ENCODE measurements around the gene POLR2B. TPM values are rescaled to one million over a fixed set of nuclear protein-coding genes. Genes with fewer than 3 reads are reported as not detected.
A peak's percentile ranks its signal among the peaks of the same experiment; 100 is the strongest.
"Not testable (repeated sequence)": the region's sequence is repeated elsewhere in the genome, so short reads cannot be mapped to it uniquely, and the experiment has no call there.

Gene POLR2B
- total and polyA plus RNA-seq, 2 donors from 2014 or later: 30.6 to 78.2 TPM

GRCh38 chr4:57053508-57053907, 74.8 kb downstream of the POLR2B start:
- Histone ChIP-seq H3K9me3 (ENCODE audit: control insufficient read depth in 2 of 3, insufficient read depth in 1 of 3, low read length in 3 of 3) (no peaks in the 10 kb centered on the region), H3K27me3 (ENCODE audit: control insufficient read depth, insufficient read depth, low read length) (no peaks in the 10 kb centered on the region), H3K27ac (ENCODE audit: low read depth in 2 of 2, low read length in 2 of 2) (peak overlapping the region; percentile 7 to 61), H3K36me3 (ENCODE audit: control insufficient read depth in 2 of 3, insufficient read depth in 3 of 3, low read length in 3 of 3) (peaks cover 0 to 10% (median 0%) of the 10 kb centered on the region in 3 donors), H3K4me3 (ENCODE audit: low read length in 3 of 3) (no peak overlapping the region), H3K4me1 (ENCODE audit: control insufficient read depth in 2 of 3, insufficient read depth in 2 of 3, low read depth in 1 of 3, low read length in 3 of 3) (peaks cover 0 to 50% (median 26%) of the 10 kb centered on the region in 3 donors), H3K9ac (ENCODE audit: low read length in 3 of 3) (no peak overlapping the region)
- no peak for TF ChIP-seq CTCF (IDR thresholded peaks at IDR 0.05; ENCODE audit: borderline replicate concordance, extremely low read depth, insufficient read depth)
- DNase-seq (no peak), FAIRE-seq (no peak)
- intact Hi-C loops (cut with DNase I): no loop called here

GRCh38 chr4:57055886-57056285, 77.2 kb downstream of the POLR2B start:
- Histone ChIP-seq H3K9ac (ENCODE audit: low read length in 3 of 3) (peak overlapping the region in 1 of 3 donors; percentile 13), H3K4me1 (ENCODE audit: control insufficient read depth in 2 of 3, insufficient read depth in 2 of 3, low read depth in 1 of 3, low read length in 3 of 3) (peaks cover 0 to 40% (median 27%) of the 10 kb centered on the region in 3 donors), H3K27me3 (ENCODE audit: control insufficient read depth, insufficient read depth, low read length) (no peaks in the 10 kb centered on the region), H3K4me3 (ENCODE audit: low read length in 3 of 3) (no peak overlapping the region), H3K9me3 (ENCODE audit: control insufficient read depth in 2 of 3, insufficient read depth in 1 of 3, low read length in 3 of 3) (no peaks in the 10 kb centered on the region), H3K36me3 (ENCODE audit: control insufficient read depth in 2 of 3, insufficient read depth in 3 of 3, low read length in 3 of 3) (peaks cover 0 to 10% (median 0%) of the 10 kb centered on the region in 3 donors), H3K27ac (ENCODE audit: low read depth in 2 of 2, low read length in 2 of 2) (peak overlapping the region in 1 of 2 donors; percentile 68)
- no peak for FAIRE-seq
- intact Hi-C loops (cut with DNase I): no loop called here
- TF ChIP-seq CTCF (IDR thresholded peaks at IDR 0.05; ENCODE audit: borderline replicate concordance, extremely low read depth, insufficient read depth): no peak
- DNase-seq: peak in 2 of 5 donors; percentile 32 to 51

GRCh38 chr4:57059890-57060716, 81.4 kb downstream of the POLR2B start:
- no peaks in the 10 kb centered on the region for H3K9me3 ChIP-seq (ENCODE audit: control insufficient read depth in 2 of 3, insufficient read depth in 1 of 3, low read length in 3 of 3)
- intact Hi-C loops (cut with DNase I): no loop called here
- H3K27ac ChIP-seq (ENCODE audit: low read depth in 2 of 2, low read length in 2 of 2): peak overlapping the region; percentile 58 to 76
- FAIRE-seq (no peak), DNase-seq (peak in 2 of 5 donors; percentile 59 to 63)
- no peak overlapping the region for H3K4me3 ChIP-seq (ENCODE audit: low read length in 3 of 3)
- peaks cover 0 to 45% (median 38%) of the 10 kb centered on the region in 3 donors for H3K4me1 ChIP-seq (ENCODE audit: control insufficient read depth in 2 of 3, insufficient read depth in 2 of 3, low read depth in 1 of 3, low read length in 3 of 3)
- H3K9ac ChIP-seq (ENCODE audit: low read length in 3 of 3): peak overlapping the region in 1 of 3 donors; percentile 17
- TF ChIP-seq CTCF (IDR thresholded peaks at IDR 0.05; ENCODE audit: borderline replicate concordance, extremely low read depth, insufficient read depth): no peak
- H3K36me3 ChIP-seq (ENCODE audit: control insufficient read depth in 2 of 3, insufficient read depth in 3 of 3, low read length in 3 of 3): peaks cover 0 to 1% (median 0%) of the 10 kb centered on the region in 3 donors
- H3K27me3 ChIP-seq (ENCODE audit: control insufficient read depth, insufficient read depth, low read length): no peaks in the 10 kb centered on the region

GRCh38 chr4:57060717-57061067, 82.0 kb downstream of the POLR2B start:
- H3K4me3 ChIP-seq (ENCODE audit: low read length in 3 of 3); H3K9me3 ChIP-seq (ENCODE audit: control insufficient read depth in 2 of 3, insufficient read depth in 1 of 3, low read length in 3 of 3); DNase-seq; H3K36me3 ChIP-seq (ENCODE audit: control insufficient read depth in 2 of 3, insufficient read depth in 3 of 3, low read length in 3 of 3); FAIRE-seq; intact Hi-C loops (cut with DNase I); H3K27me3 ChIP-seq (ENCODE audit: control insufficient read depth, insufficient read depth, low read length); H3K9ac ChIP-seq (ENCODE audit: low read length in 3 of 3): not testable (repeated sequence)
- peaks cover 0 to 49% (median 42%) of the 10 kb centered on the region in 3 donors for H3K4me1 ChIP-seq (ENCODE audit: control insufficient read depth in 2 of 3, insufficient read depth in 2 of 3, low read depth in 1 of 3, low read length in 3 of 3)
- H3K27ac ChIP-seq (ENCODE audit: low read depth in 2 of 2, low read length in 2 of 2): peak overlapping the region; percentile 58 to 76
